Measurements from ENCODE around the gene NMNAT2. TPM values are rescaled to one million over a fixed set of nuclear protein-coding genes. Genes with fewer than 3 reads are reported as not detected.

Gene NMNAT2
- polyA plus RNA-seq, 1 experiment: 0.19 TPM

GRCh38 chr1:183424691-183425090 lies 6.5 kb upstream of the NMNAT2 start:
- CTCF ChIA-PET: no interaction called here
- Histone ChIP-seq H3K27ac (ENCODE audit: low read depth, low read length) (no peak overlapping the region), H3K27me3 (ENCODE audit: control insufficient read depth, insufficient read depth, low read length) (peaks cover 3% of the 10 kb centered on the region), H3K9me3 (ENCODE audit: control insufficient read depth, insufficient read depth, low read length) (no peaks in the 10 kb centered on the region), H3K4me3 (ENCODE audit: low read depth, low read length) (no peak overlapping the region)
- POLR2A ChIA-PET: no interaction called here
- no peak for DNase-seq (ENCODE audit: low read depth, low spot score)
- no peak for TF ChIP-seq CTCF (IDR thresholded peaks at IDR 0.05; ENCODE audit: low read depth, low read length)

- DNase-seq (ENCODE audit: low read depth, low spot score): no peak
- Histone ChIP-seq H3K9me3 (ENCODE audit: control insufficient read depth, insufficient read depth, low read length) (no peaks in the 10 kb centered on the region), H3K27ac (ENCODE audit: low read depth, low read length) (no peak overlapping the region), H3K4me3 (ENCODE audit: low read depth, low read length) (no peak overlapping the region), H3K27me3 (ENCODE audit: control insufficient read depth, insufficient read depth, low read length) (peaks cover 9% of the 10 kb centered on the region)
- CTCF ChIA-PET: no interaction called here
- no peak for TF ChIP-seq CTCF (IDR thresholded peaks at IDR 0.05; ENCODE audit: low read depth, low read length)
- POLR2A ChIA-PET: no interaction called here
These were observed 5.4 kb upstream of the NMNAT2 start for GRCh38 chr1:183423541-183423940.

GRCh38 chr1:183419399-183419798 lies 1.2 kb upstream of the NMNAT2 start:
- H3K4me3 ChIP-seq (ENCODE audit: low read depth, low read length): no peak overlapping the region
- no peak for TF ChIP-seq CTCF (IDR thresholded peaks at IDR 0.05; ENCODE audit: low read depth, low read length)
- no peak overlapping the region for H3K27ac ChIP-seq (ENCODE audit: low read depth, low read length)
- H3K9me3 ChIP-seq (ENCODE audit: control insufficient read depth, insufficient read depth, low read length): peaks cover 12% of the 10 kb centered on the region; the same call in 1 of the 2 replicates
- H3K27me3 ChIP-seq (ENCODE audit: control insufficient read depth, insufficient read depth, low read length): peaks cover 30% of the 10 kb centered on the region
- CTCF ChIA-PET: no interaction called here
- POLR2A ChIA-PET: no interaction called here
- DNase-seq (ENCODE audit: low read depth, low spot score): no peak

- no peak overlapping the region for H3K4me3 ChIP-seq (ENCODE audit: low read depth, low read length)
- H3K9me3 ChIP-seq (ENCODE audit: control insufficient read depth, insufficient read depth, low read length): peaks cover 12% of the 10 kb centered on the region; the same call in 1 of the 2 replicates
- CTCF ChIA-PET: interaction anchor here (0.7 kb wide), 1 partner anchor 824 kb away, joined by 7 read pairs; no protein-coding TSS in a partner anchor
- TF ChIP-seq CTCF (IDR thresholded peaks at IDR 0.05; ENCODE audit: low read depth, low read length): no peak
- no peak for DNase-seq (ENCODE audit: low read depth, low spot score)
- no peak overlapping the region for H3K27ac ChIP-seq (ENCODE audit: low read depth, low read length)
- POLR2A ChIA-PET: no interaction called here
- H3K27me3 ChIP-seq (ENCODE audit: control insufficient read depth, insufficient read depth, low read length): peaks cover 34% of the 10 kb centered on the region
These were observed 516 bp upstream of the NMNAT2 start for GRCh38 chr1:183418696-183419095.

- H3K4me3 ChIP-seq (ENCODE audit: low read depth, low read length): no peak overlapping the region
- peak; percentile 2 for DNase-seq (ENCODE audit: low read depth, low spot score)
- TF ChIP-seq CTCF (IDR thresholded peaks at IDR 0.05; ENCODE audit: low read depth, low read length): no peak
- H3K27ac ChIP-seq (ENCODE audit: low read depth, low read length): no peak overlapping the region
- ChIA-PET POLR2A (no interaction called here), CTCF (no interaction called here)
- H3K9me3 ChIP-seq (ENCODE audit: control insufficient read depth, insufficient read depth, low read length): peaks cover 12% of the 10 kb centered on the region; the same call in 1 of the 2 replicates
- peaks cover 36% of the 10 kb centered on the region for H3K27me3 ChIP-seq (ENCODE audit: control insufficient read depth, insufficient read depth, low read length)
These were observed 1.1 kb downstream of the NMNAT2 start for GRCh38 chr1:183416850-183417771.

All from AG04450 (cell line).